ENCODE data around the gene UPK1A. TPM values are rescaled to one million over a fixed set of nuclear protein-coding genes. Genes with fewer than 3 reads are reported as not detected.

Gene UPK1A
- total RNA-seq, 3 donors from 2014 or later, result not detected

- Histone ChIP-seq H3K27me3 (no peaks in the 10 kb centered on the region), H3K4me1 (no peaks in the 10 kb centered on the region), H3K27ac (no peak within 1 kb of the TSS), H3K36me3 (no peaks in the 10 kb centered on the region), H3K4me3 (no peak within 1 kb of the TSS), H3K9me3 (no peaks in the 10 kb centered on the region)
- DNase-seq (ENCODE audit: low spot score in 2 of 2), result no peak
- no peak for TF ChIP-seq CTCF (IDR thresholded peaks at IDR 0.05)
- no peak for TF ChIP-seq POLR2AphosphoS5 (IDR thresholded peaks at IDR 0.05)
- no peak for TF ChIP-seq POLR2A (IDR thresholded peaks at IDR 0.05)
- intact Hi-C loops (cut with DNase I; ENCODE audit: low total_unique reads), result no loop called here
Observed at GRCh38 chr19:35641515-35642151, 24.7 kb upstream of the UPK1A start, which contains the start of gene ETV2. TSS of gene ETV2 (plus strand) at chr19:35641745. CDS start at chr19:35642461, 716 bp downstream.

- no peak overlapping the region for H3K4me3 ChIP-seq
- TF ChIP-seq POLR2A (IDR thresholded peaks at IDR 0.05) (no peak), POLR2AphosphoS5 (IDR thresholded peaks at IDR 0.05) (no peak), CTCF (IDR thresholded peaks at IDR 0.05) (no peak)
- intact Hi-C loops (cut with DNase I; ENCODE audit: low total_unique reads), result no loop called here
- H3K4me1 ChIP-seq, result no peaks in the 10 kb centered on the region
- H3K9me3 ChIP-seq, result no peaks in the 10 kb centered on the region
- H3K36me3 ChIP-seq, result no peaks in the 10 kb centered on the region
- no peaks in the 10 kb centered on the region for H3K27me3 ChIP-seq
- no peak for DNase-seq (ENCODE audit: low spot score in 2 of 2)
- no peak overlapping the region for H3K27ac ChIP-seq
Observed at GRCh38 chr19:35642312-35642711, 24.0 kb upstream of the UPK1A start.

GRCh38 chr19:35642798-35643254 is 23.5 kb upstream of the UPK1A start:
- Histone ChIP-seq H3K27ac (peak overlapping the region; percentile 85 to 91), H3K4me3 (peak overlapping the region; percentile 53 to 90 (median 71)), H3K4me1 (no peaks in the 10 kb centered on the region), H3K27me3 (no peaks in the 10 kb centered on the region), H3K36me3 (no peaks in the 10 kb centered on the region), H3K9me3 (no peaks in the 10 kb centered on the region)
- intact Hi-C loops (cut with DNase I; ENCODE audit: low total_unique reads), result no loop called here
- TF ChIP-seq POLR2A (IDR thresholded peaks at IDR 0.05), result no peak
- no peak for TF ChIP-seq CTCF (IDR thresholded peaks at IDR 0.05)
- no peak for TF ChIP-seq POLR2AphosphoS5 (IDR thresholded peaks at IDR 0.05)
- no peak for DNase-seq (ENCODE audit: low spot score in 2 of 2)

- Histone ChIP-seq H3K4me1 (no peaks in the 10 kb centered on the region), H3K27ac (peak overlapping the region; percentile 85 to 91)
Observed at GRCh38 chr19:35643255-35644205, 22.8 kb upstream of the UPK1A start.

More at GRCh38 chr19:35643255-35644205, 22.8 kb upstream of the UPK1A start:
- intact Hi-C loops (cut with DNase I; ENCODE audit: low total_unique reads), result no loop called here
- TF ChIP-seq POLR2AphosphoS5 (IDR thresholded peaks at IDR 0.05), result peak; percentile 23 to 54 (median 41)
- TF ChIP-seq POLR2A (IDR thresholded peaks at IDR 0.05), result no peak
- TF ChIP-seq CTCF (IDR thresholded peaks at IDR 0.05), result no peak
- Histone ChIP-seq H3K4me3 (peak overlapping the region; percentile 53 to 90 (median 71)), H3K9me3 (no peaks in the 10 kb centered on the region), H3K27me3 (no peaks in the 10 kb centered on the region), H3K36me3 (no peaks in the 10 kb centered on the region)
- peak; percentile 73 to 78 for DNase-seq (ENCODE audit: low spot score in 2 of 2)

All from breast epithelium (tissue), 4 donors.